IMR-90 (cell line): ENCODE results near the gene PRR5L. TPM values are rescaled to one million over a fixed set of nuclear protein-coding genes. Genes with fewer than 3 reads are reported as not detected.

Experiments
- ATAC-seq: fragments of 200-7000 bp; cut with Tn5 transposase; 2 replicates; pipeline ENCODE4 v1.9.1; 2020; ENCODE audit warnings: low read depth, mild to moderate bottlenecking, moderate library complexity
- BruUV-seq: library from RNA; stranded (reverse); fragments of 400-500 nt; replicated peaks from 2 replicates; lab custom pipeline; 2021; lab: Mats Ljungman, UMichigan
- CTCF ChIA-PET: fragments of 300-600 bp; formaldehyde crosslinking; extraction: SDS; loops from one replicate; lab custom pipeline; 2021; ENCODE audit warnings: antibody characterized with exemption; lab: Yijun Ruan, JAX
- POLR2A ChIA-PET: fragments of 300-600 bp; sonication (Branson Sonifier 250); formaldehyde crosslinking; loops from one replicate; lab custom pipeline; 2022; ENCODE audit warnings: antibody characterized with exemption; ENCODE audit not compliant: unreplicated experiment; lab: Charles Lee
- DNase-seq: peaks from one replicate; pipeline ENCODE4 v3.0.0; 2013
- H2AFZ ChIP-seq: replicated peaks from 2 replicates; pipeline ENCODE3; 2013; ENCODE audit warnings: low read length, mild to moderate bottlenecking; ENCODE audit not compliant: poor library complexity
- H2AK5ac ChIP-seq: 2 replicates; pipeline ENCODE4 v1.6.1; 2013; ENCODE audit warnings: low read depth, low read length, inconsistent platforms
- H2AK9ac ChIP-seq: replicated peaks from 2 replicates; pipeline ENCODE3; 2013; ENCODE audit warnings: mild to moderate bottlenecking, low read depth, low read length, moderate library complexity; ENCODE audit not compliant: poor library complexity
- H2BK120ac ChIP-seq: 2 replicates; pipeline ENCODE4 v1.6.1; 2013; ENCODE audit warnings: low read depth, low read length, inconsistent platforms
- H2BK15ac ChIP-seq: 3 replicates; pipeline ENCODE4 v1.6.1; 2013; ENCODE audit warnings: low read depth, low read length, inconsistent platforms
- H2BK20ac ChIP-seq: 2 replicates; pipeline ENCODE4 v1.6.1; 2013; ENCODE audit warnings: low read depth, mild to moderate bottlenecking, inconsistent platforms, low read length, moderate library complexity
- H2BK5ac ChIP-seq: 2 replicates; pipeline ENCODE4 v1.6.1; 2013; ENCODE audit warnings: mild to moderate bottlenecking, low read depth, low read length, inconsistent platforms; ENCODE audit not compliant: poor library complexity, severe bottlenecking
- H3K14ac ChIP-seq: replicated peaks from 2 replicates; pipeline ENCODE4 v1.6.1; 2013; ENCODE audit warnings: low read depth, low read length, inconsistent platforms
- H3K18ac ChIP-seq: 2 replicates; pipeline ENCODE4 v1.6.1; 2013; ENCODE audit warnings: low read depth, low read length, control low read depth
- H3K23ac ChIP-seq: 2 replicates; pipeline ENCODE4 v1.6.1; 2013; ENCODE audit warnings: low read depth, low read length, inconsistent platforms
- H3K27ac ChIP-seq: 2 replicates; pipeline ENCODE4 v1.5.1; 2013; ENCODE audit warnings: mild to moderate bottlenecking, control low read depth, low read length; ENCODE audit not compliant: insufficient read depth
- H3K27me3 ChIP-seq: 2 replicates; pipeline ENCODE4 v1.6.1; 2013; ENCODE audit warnings: low read length; ENCODE audit not compliant: control insufficient read depth, insufficient read depth
- H3K36me3 ChIP-seq: 2 replicates; pipeline ENCODE4 v1.6.1; 2013; ENCODE audit warnings: low read length, mixed read lengths; ENCODE audit not compliant: control insufficient read depth, insufficient read depth
- H3K4ac ChIP-seq: 2 replicates; pipeline ENCODE4 v1.6.1; 2013; ENCODE audit warnings: low read depth, low read length, inconsistent platforms
- H3K4me1 ChIP-seq: 2 replicates; pipeline ENCODE4 v1.6.1; 2013; ENCODE audit warnings: low read length, mixed read lengths; ENCODE audit not compliant: control insufficient read depth, insufficient read depth
- H3K4me2 ChIP-seq: 2 replicates; pipeline ENCODE4 v1.6.1; 2013; ENCODE audit warnings: low read depth, mild to moderate bottlenecking, control low read depth, low read length, moderate library complexity
- H3K4me3 ChIP-seq: 2 replicates; pipeline ENCODE4 v1.5.1; 2013; ENCODE audit warnings: low read depth, mild to moderate bottlenecking, control low read depth, low read length, moderate library complexity; ENCODE audit not compliant: insufficient read depth
- H3K56ac ChIP-seq: 2 replicates; pipeline ENCODE4 v1.6.1; 2013; ENCODE audit warnings: low read length, inconsistent platforms; ENCODE audit not compliant: insufficient read depth; ENCODE audit errors: extremely low read depth
- H3K79me1 ChIP-seq, 2 experiments: 2 replicates each; pipeline ENCODE4 v1.6.1; 2013; ENCODE audit warnings: low read length in 2 of 2, inconsistent platforms in 1 of 2, low read depth in 1 of 2
- H3K9ac ChIP-seq: 2 replicates; pipeline ENCODE4 v1.6.1; 2013; ENCODE audit warnings: low read depth, low read length, control low read depth
- H3K9me1 ChIP-seq: 2 replicates; pipeline ENCODE4 v1.6.1; 2013; ENCODE audit warnings: low read length, inconsistent platforms; ENCODE audit not compliant: insufficient read depth
- H3K9me3 ChIP-seq: 2 replicates; pipeline ENCODE4 v1.6.1; 2013; ENCODE audit warnings: low read length; ENCODE audit not compliant: control insufficient read depth, insufficient read depth
- H4K20me1 ChIP-seq: 2 replicates; pipeline ENCODE4 v1.6.1; 2013; ENCODE audit warnings: low read length, inconsistent platforms; ENCODE audit not compliant: insufficient read depth
- H4K5ac ChIP-seq: 2 replicates; pipeline ENCODE4 v1.6.1; 2013; ENCODE audit warnings: mild to moderate bottlenecking, low read depth, low read length, control low read depth
- H4K8ac ChIP-seq, 2 experiments: 2 replicates each; pipeline ENCODE4 v1.6.1; 2013; ENCODE audit warnings: low read depth in 2 of 2, low read length in 2 of 2, control low read depth in 1 of 2, inconsistent platforms in 1 of 2
- H4K91ac ChIP-seq: 2 replicates; pipeline ENCODE4 v1.6.1; 2013; ENCODE audit warnings: low read depth, low read length, inconsistent platforms; ENCODE audit not compliant: insufficient read depth
- CHD1 ChIP-seq: IDR thresholded peaks from 2 replicates; pipeline ENCODE4 v1.6.1; 2012; ENCODE audit warnings: low read depth, low read length, improper control_type of control experiment
- MAFK ChIP-seq: IDR thresholded peaks from 2 replicates; pipeline ENCODE4 v1.6.1; 2012; ENCODE audit warnings: low read depth, low read length, improper control_type of control experiment
- WGBS, 2 experiments: methylation state at CpG; one replicate each; pipeline versions ENCODE4 v1.1.5 to v1.1.7; 2013; ENCODE audit warnings: missing lambda C conversion rate in 2 of 2; ENCODE audit not compliant: insufficient read length in 1 of 2; ENCODE audit errors: extremely low coverage in 2 of 2; 5-methylcytosine and 5-hydroxymethylcytosine counted together
- dilution Hi-C: fragments of 300-500 bp; cut with HindIII; formaldehyde crosslinking; loops from one replicate; pipeline ENCODE4 v1.14.3; 2018; ENCODE audit warnings: low sequenced_read_pairs; ENCODE audit not compliant: unreplicated experiment
- in situ Hi-C: fragments of 300-500 bp; cut with MboI; formaldehyde crosslinking; loops from 3 replicates; pipeline ENCODE4 v1.14.3; 2019; ENCODE audit warnings: low sequenced_read_pairs, inconsistent platforms, mixed read lengths
- intact Hi-C: fragments of 100-400 bp; cut with micrococcal nuclease; formaldehyde crosslinking; loops from 2 replicates; pipeline ENCODE4 v1.10.0; 2022
- polyA plus RNA-seq, 3 experiments: library from polyadenylated mRNA; depleted of rRNA; stranded (reverse); fragments of >200 nt; gene quantifications; 2 replicates each; pipeline ENCODE4 v1.2.3, GENCODE V29; 2012; ENCODE audit warnings: low replicate concordance in 1 of 3
- total RNA-seq: library from RNA; depleted of rRNA; stranded (reverse); fragments of >200 nt; gene quantifications from 2 replicates; pipeline ENCODE4 v1.2.3, GENCODE V29; 2012

Gene PRR5L
- total and polyA plus RNA-seq, 2 of the 4 experiments (the other 2 are of a cell fraction) = 2.9 to 3.6 TPM

- dilution Hi-C loops = no loop called here
- in situ Hi-C loops = loop anchor here (5.0 kb wide), 1 partner anchor 94 kb away; no protein-coding TSS in a partner anchor
- peaks cover 2% of the 10 kb centered on the region for H3K4me1 ChIP-seq
- intact Hi-C loops = loop anchor here (1.0 to 5.0 kb wide), 4 partner anchors 53 to 100 kb away; partner anchors contain the start of gene PRR5L
- peak overlapping the region; percentile 66; the same call in 1 of the 2 replicates for H4K91ac ChIP-seq
- DNase-seq (no peak), ATAC-seq (no peak)
- BruUV-seq = no TSS peak
- peak overlapping the region; percentile 66 for H3K4ac ChIP-seq
- H2AK9ac ChIP-seq = peak overlapping the region; percentile 73
- peak overlapping the region; percentile 91 for H2AFZ ChIP-seq
- H3K9me1 ChIP-seq = peaks cover 4% of the 10 kb centered on the region; the same call in 1 of the 2 replicates
- H3K56ac ChIP-seq = no peak overlapping the region
- no peaks in the 10 kb centered on the region for H3K36me3 ChIP-seq
- peak overlapping the region; percentile 53 to 77; a peak in 2 of 4 replicates for H4K8ac ChIP-seq
- H3K18ac ChIP-seq = no peak overlapping the region
- H2BK5ac ChIP-seq = no peak overlapping the region
- peaks cover 2% of the 10 kb centered on the region; the same call in 1 of the 2 replicates for H3K27me3 ChIP-seq
- peaks cover 5% of the 10 kb centered on the region; the same call in 1 of the 2 replicates for H4K20me1 ChIP-seq
- 23% methylated on average over 16 of the region's 22 CpGs; no CpG with 5 or more reads in 1 of the 2 experiments for WGBS, 2 experiments
- H2BK120ac ChIP-seq = peak overlapping the region; percentile 44; the same call in 1 of the 2 replicates
- peak overlapping the region; percentile 84 for H3K4me2 ChIP-seq
- ChIA-PET POLR2A (no interaction called here), CTCF (interaction anchor here (0.6 to 2.5 kb wide), 5 partner anchors 49 to 120 kb away, joined by 3 to 8 read pairs (median 3); no protein-coding TSS in a partner anchor)
- H4K5ac ChIP-seq = no peak overlapping the region
- peak overlapping the region; percentile 5; the same call in 1 of the 2 replicates for H3K9ac ChIP-seq
- H3K14ac ChIP-seq = peak overlapping the region; percentile 57; the same call in 1 of the 2 replicates
- no peak overlapping the region; the same call in 2 of the 3 replicates for H2BK15ac ChIP-seq
- H3K79me1 ChIP-seq = peaks cover 11 to 15% of the 10 kb centered on the region in 2 experiments; a peak in 3 of 4 replicates
- H3K23ac ChIP-seq = peak overlapping the region; percentile 78
- H2AK5ac ChIP-seq = peak overlapping the region; percentile 62
- no peak overlapping the region for H3K27ac ChIP-seq
- H2BK20ac ChIP-seq = peak overlapping the region; percentile 59
- peak; percentile 37 for TF ChIP-seq MAFK
- TF ChIP-seq CHD1 = no peak
- H3K9me3 ChIP-seq = no peaks in the 10 kb centered on the region
- peak overlapping the region; percentile 83 for H3K4me3 ChIP-seq
Measured at GRCh38 chr11:36377759-36378564, 81.9 kb downstream of the PRR5L start.
